ENCODE measurements around the gene TRAK1.

TRAK1 gene

DNA sequence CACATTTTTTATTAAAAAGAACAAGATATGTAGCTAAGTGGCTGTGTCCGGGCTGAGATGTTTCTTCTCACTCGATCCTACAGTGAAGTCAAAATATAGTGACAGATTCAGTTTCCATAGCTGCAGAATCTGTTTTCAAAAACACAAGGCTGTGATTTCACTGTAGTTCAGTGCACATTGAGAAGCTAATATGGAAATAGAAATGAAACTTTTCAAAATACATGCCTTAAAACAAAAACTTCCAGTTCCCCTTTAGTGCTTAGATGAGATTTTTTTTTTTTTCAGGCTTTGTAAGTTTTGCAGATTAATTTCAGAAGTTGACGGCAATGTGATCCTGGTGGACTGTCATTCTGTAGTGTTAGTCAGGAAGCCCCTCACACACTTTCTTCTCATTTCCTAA is 23.8 kb upstream of the TRAK1 start:
- DNase-seq: no peak

DNA sequence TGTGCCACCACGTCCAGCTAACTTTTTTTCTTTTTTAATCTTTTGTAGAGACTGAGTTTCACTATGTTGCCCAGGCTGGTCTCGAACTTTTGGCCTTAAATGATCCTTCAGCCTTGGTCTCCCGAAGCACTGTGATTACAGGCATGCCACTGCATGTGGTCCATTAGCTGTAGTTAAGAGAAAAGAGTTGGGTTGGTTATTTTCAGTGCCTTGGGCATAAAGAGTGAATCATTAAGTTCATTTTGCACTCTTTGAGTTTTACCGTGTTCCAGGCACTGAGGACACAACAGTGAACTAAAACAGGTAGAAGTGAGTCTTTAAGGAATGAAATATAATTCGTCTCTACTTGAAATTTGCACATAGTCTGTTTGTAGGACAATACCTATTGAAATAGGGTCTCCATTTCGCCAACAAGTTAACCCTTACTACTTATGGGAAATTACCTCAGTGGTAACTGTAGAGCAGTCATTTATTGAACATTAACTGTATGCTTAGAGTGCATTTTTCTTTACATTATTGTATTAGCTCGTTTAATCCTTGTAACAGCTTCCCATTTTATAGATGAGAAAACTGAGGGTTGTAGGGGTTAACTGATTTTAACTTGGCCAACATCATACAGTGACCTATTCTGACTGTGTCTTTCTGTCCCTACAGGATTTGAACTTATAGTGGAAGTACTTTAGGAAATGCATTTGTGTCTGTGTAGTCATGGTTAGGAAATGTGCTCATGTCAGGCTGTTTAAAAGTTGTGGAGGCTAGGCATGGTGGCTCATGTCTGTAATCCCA is 22.7 kb upstream of the TRAK1 start:
- DNase-seq: no peak

DNA sequence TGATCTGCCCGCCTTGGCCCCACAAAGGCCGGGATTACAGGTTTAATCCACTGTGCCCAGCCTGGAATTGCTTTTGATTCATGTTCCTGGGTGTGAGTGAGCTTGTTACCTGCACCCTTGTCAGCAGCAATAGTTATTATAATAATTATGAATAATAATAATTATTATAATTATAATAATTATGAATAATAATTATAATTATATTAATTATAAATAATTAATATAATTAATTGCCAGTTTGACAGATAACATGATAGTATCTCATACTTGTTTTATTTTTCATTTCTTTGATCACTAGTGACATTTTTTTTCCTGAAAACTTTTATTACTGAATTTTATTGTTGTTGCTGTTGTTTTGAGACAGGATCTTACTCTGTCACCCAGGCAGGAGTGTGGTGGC is 21.1 kb upstream of the TRAK1 start:
- DNase-seq: no peak

DNA sequence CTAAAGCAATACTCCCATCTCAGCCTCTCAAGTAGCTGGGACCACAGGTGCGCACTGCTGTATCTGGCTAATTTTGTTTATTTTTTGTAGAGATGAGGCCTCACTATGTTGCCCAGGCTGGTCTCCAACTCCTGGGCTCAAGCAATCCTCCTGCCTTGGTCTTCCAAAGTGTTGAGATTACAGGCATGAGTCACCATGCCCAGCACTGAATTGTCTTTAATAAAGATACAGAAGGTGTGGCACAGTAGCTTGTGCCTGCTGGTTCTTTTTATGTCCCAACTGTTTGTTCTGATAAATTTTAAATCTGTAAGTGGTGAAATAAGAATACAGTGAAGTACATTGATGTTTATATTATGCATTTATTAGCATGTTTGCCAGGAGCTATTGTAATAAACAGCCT is 20.6 kb upstream of the TRAK1 start:
- DNase-seq: no peak

DNA sequence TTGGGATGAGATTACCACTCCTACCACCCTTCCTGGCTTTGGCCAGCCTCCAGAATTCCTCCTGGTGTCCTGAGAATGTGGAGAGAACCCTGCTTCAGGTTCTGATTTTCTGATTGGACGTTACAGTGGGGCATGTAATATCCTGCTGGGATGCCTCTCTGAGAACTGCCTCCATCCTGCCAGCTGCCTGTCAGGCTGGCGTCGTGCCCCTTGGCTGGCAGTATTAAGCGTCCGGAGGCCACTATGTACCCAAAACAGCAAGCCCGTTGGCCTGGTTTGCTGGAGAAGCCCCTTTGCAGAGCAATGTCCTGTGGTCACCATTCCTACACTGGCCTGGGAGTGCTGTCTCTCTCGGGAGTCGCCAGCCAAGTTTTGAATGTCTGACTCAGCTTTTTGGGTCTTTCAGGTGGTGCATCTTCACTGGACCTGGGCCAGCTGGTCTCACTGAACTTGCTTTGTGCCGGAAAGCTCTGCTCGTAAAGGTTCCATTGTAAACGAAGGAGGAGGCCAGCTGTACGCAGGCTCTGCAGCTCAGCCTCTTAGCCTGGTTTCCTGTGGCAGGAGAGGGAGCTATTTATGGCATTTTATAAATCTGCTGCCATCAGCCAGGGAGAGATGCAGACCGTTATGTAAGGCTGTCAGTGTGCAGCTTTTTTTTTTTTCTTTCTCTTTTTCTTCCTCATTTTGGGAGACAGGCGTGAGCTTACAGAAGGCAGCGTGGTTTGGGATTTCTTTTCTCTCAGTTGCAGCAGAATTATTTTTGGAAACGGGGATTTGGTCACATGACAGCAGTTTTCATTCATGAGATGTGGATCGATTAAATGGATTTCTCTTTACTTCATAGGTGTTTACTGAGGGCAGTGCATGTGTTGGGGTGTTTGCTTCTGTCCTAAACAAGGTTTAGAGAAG is 19.0 kb upstream of the TRAK1 start:
- DNase-seq: peak; percentile 75

- no peak for DNase-seq
Observed at GRCh38 chr3:42072831-42073301, 18.3 kb upstream of the TRAK1 start.

- DNase-seq: no peak
Observed at GRCh38 chr3:42077785-42078184, 13.4 kb upstream of the TRAK1 start.

- DNase-seq: no peak
Observed at GRCh38 chr3:42078677-42079076, 12.5 kb upstream of the TRAK1 start.

GRCh38 chr3:42079701-42080452 is 11.3 kb upstream of the TRAK1 start:
- DNase-seq: no peak

DNA sequence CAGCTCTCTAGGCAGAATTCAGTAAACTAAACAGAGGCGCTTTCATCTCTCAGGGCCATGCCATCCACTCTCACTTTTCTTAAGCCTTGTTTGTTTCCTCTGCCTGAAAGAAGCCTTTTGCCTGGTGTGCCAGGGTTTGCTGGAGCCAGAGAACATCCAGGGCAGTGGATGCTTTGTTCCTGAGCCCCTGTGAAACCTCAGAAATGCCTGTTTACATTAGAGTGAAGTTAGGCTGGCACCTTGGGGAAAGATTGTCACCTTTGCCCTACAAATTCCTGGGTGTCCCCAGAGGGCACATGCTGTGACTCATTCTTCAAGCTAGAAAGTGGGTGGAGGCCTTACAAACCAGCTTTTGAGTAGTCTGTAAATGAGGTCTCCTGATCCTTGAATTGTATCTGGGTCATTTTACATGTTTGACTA is 10.7 kb upstream of the TRAK1 start:
- DNase-seq: no peak

GRCh38 chr3:42081838-42082473 is 9.2 kb upstream of the TRAK1 start:
- no peak for DNase-seq

DNA sequence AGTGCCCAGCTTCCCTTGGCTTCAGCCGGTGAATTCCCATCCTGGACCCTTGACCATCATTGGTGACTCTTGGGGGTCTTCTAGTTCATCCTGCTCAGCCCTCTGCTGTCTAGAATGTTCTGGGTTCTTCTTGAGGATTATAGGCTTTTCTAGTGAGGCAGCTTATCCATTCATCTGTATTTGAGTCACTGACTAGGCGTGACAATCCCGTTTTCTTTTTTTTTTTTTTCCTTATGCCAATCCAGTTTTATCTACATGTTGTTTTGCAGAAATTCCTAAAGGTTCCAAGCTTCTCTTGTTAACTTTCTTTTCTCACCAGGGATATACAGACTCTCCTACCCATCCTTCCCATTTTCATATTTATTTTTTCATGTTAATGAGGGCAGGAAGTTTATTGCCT is 6.6 kb upstream of the TRAK1 start:
- no peak for DNase-seq

GRCh38 chr3:42085641-42086376 is 5.3 kb upstream of the TRAK1 start:
- DNase-seq: no peak

DNA sequence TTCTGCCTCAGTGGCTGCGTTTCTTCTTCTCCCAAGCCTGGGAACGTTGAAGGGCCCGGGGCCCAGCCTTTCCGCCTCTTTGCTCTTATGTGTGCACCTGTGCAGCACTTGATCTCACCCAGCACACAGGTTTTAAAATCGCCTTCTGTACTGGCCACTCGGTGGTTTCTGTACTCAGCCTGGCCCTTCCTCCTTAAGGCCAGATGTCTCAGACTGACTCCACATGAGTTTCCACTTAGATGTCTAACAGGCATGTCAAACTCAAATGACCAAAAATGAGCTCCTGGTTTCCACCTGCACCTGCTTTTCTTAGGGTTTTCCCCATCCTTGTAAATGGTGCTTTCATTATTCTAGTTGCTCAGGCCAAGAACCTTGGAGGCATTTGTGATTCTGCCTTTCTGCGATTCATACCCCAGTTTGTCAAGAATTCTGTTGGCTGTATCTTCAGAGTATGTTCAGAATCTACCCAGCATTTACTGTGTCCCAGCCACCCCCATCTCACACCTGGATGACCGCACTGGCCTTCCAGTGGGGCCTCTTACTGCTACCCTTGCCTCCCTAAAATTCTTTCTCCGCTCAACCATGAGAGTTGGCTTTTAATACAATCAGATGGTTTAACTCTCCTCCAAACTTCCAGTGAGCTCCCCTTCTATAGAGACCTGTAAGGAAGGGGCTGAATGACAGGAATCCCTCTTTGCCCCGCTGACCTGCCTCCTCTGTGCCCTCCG is 2.2 kb upstream of the TRAK1 start:
- DNase-seq: no peak

DNA sequence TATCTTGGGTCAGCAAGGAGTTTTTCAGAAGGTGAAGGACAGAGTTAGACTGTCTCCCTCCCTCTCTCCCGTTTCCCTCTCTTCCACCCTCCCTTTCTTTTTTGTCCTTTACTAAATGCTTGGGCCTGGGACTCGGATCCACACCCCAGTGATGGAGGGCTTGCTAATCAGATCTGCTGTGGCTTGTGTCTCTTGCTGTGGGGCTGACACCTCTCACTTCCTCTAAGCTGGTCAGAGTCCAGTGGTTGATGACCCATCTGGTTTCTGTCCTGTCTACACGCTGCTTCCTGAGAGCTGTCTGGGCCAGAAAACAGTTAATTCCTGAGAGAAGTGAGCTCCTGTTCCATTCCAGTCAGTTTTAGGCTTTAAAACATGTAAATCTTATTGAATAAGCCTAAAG is 849 bp downstream of the TRAK1 start:
- no peak for DNase-seq

DNA sequence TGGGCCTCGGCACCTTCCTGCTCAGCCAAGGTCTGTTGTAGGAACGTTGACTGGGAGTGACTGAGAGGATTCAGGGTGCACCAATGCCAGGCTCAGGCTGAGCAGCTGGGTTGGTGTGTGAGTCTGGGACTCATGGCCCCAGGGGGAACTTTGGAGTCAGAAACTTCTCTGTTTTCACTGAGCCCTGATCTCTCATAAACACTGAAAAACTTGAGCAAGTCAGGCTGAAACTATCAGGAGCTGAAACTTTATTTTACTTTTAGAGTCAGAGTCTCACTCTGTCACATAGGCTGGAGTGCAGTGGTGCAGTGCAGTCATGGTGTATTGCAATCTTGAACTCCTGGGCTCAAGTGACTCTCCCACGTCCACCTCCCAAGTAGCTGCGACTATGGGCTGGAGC is 3.0 kb downstream of the TRAK1 start:
- DNase-seq: no peak

DNA sequence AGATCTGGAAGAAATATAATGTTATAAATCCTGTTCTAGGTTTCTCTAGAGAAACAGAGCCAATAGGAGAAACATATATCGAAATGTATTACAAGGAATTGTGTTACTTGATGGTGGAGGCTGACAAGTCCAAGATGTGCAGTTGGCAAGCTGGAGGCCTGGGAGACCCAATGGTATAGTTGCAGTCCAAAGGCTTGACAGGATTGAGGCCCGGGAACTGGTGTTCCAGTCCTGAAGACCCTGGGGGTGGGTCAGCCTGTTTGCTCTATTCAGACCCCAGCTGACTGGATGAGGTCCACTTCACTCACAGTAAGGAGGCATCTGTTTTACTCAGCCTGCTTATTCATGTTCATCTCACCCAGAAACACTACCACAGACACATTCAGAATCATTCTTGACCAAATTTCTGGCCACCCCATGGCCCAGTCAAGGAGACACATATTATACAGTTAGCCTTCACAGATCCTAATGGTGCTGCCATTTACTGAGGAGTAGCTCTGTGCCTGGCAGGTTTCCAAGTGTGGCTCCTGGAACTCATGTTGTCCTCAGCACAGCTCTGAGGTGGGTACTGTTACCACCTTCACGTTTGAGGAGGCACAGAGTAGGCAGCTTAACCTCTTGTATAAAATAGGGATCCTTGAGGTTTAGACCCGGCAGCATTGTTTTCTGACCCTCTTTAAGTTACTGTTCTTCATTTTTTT is 3.7 kb downstream of the TRAK1 start:
- no peak for DNase-seq

DNA sequence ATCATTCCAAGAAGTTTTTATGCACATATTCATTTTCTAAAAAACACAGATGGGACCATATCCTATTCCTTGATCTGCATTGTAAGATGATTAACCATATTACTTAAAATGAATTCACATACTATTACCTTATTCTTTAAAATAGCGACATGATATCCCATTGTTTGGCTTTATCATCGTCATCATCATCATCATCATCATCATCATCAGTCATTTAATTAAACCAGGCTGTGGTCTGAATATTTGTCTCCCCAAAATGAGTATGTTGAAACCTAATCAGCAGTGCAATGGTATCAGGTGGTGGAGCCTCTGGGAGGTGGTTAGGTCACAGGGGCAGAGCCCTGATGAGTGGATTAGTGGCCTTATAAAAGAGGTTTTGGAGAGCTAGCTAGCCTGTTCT is 4.4 kb downstream of the TRAK1 start:
- no peak for DNase-seq

DNA sequence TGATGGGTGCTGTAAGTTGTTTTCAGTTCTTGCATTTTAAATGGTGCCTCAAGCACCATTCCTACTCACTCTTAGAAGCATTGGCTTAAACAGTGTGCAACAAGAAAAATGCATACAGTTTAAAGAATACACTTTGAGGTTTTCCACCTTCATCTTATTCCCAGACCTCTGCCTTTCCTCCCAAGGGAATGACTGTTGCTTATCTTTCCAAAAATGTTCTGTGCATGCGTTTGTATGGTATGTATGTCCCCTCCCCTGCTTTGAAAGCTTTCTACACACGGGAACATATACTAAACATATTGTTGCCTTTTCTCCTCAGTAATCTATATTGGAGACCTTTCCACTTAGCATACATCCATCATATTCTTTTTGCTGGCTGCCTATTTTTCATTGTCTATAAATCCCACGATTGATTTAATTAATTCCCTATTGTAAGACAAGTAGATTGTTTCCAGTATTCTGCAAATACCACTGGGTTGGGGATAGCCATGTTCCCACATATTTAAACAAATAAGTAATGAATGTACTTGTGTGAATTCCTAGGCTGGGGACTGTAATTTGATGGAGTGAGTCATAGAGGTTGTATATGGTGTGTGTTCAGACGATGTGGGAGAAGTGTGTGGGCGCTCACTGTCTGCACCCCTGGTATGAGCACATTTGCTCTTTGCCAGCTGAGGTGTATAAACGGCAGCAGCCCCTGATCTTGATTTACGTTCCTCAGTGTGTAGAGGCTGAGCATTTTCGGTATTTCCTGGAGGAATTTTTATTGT is 5.8 kb downstream of the TRAK1 start:
- DNase-seq: no peak

DNA sequence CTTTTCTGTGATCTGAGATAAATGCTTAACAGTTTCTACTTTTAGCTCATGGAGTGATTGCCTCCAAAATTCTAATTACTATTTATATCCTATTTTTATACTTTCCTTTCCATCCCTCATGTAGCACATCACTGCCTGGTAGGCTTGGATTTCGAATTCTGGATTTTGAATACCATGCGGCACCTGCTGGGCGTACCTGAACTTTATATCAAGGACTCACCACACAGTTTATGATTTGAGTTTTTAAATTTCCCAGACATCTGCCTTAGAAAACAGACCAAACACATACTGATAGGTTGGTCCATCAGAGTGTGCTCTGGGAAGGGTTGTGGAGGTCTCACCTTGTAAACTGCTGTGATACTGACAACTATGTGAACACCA is 6.4 kb downstream of the TRAK1 start:
- no peak for DNase-seq

All from NCI-H1092 treated with DMSO at 0.1 percent for 48 hours (cell line).